NB4 (cell line): Measurements from ENCODE around the gene CAMK2A.

ENCODE experiments used
- CTCF ChIP-seq: IDR thresholded peaks from one replicate; pipeline ENCODE4 v1.5.1; 2012; ENCODE audit warnings: low read depth, low read length
- POLR2A ChIP-seq: IDR thresholded peaks from 2 replicates; pipeline ENCODE4 v1.6.1; 2011; ENCODE audit warnings: mild to moderate bottlenecking; ENCODE audit not compliant: insufficient read length; ENCODE audit errors: extremely low read depth

GRCh38 chr5:150253416-150254208 is 36.0 kb downstream of the CAMK2A start:
- TF ChIP-seq CTCF (no peak), POLR2A (no peak)
